Fibroblast of skin of scalp (primary cell): ENCODE measurements around the gene TMEM204. TPM values are rescaled to one million over a fixed set of nuclear protein-coding genes. Genes with fewer than 3 reads are reported as not detected.
A peak's percentile ranks its signal among the peaks of the same experiment; 100 is the strongest.

Experiments
- DNase-seq: peaks from one replicate; pipeline ENCODE4 v3.0.0-alpha.2; 2013
- polyA plus RNA-seq, 2 experiments: library from polyadenylated mRNA; unstranded; fragments of 120-200 nt; gene quantifications; one replicate each; pipeline ENCODE4 v1.2.1, GENCODE V29; 2013; ENCODE audit not compliant: insufficient read length in 2 of 2

Gene TMEM204
- 6.8 TPM for polyA plus RNA-seq (2013, experiment 1 of 2; ENCODE audit: insufficient read length)
- 6.5 TPM for polyA plus RNA-seq (2013, experiment 2 of 2; ENCODE audit: insufficient read length)

GRCh38 chr16:1533443-1533951 lies at the start of gene TMEM204:
Gene TMEM204 (plus strand): TSS chr16:1533666. CDS start chr16:1534276, 610 bp downstream.
- DNase-seq = peak; percentile 80

- DNase-seq = no peak
Observed at GRCh38 chr16:1485847-1486496, 47.5 kb upstream of the TMEM204 start.

- no peak for DNase-seq
Observed at GRCh38 chr16:1486551-1487390, 46.7 kb upstream of the TMEM204 start.

GRCh38 chr16:1487395-1488053 lies 45.9 kb upstream of the TMEM204 start:
- no peak for DNase-seq

GRCh38 chr16:1488054-1488601 lies 45.3 kb upstream of the TMEM204 start:
- no peak for DNase-seq

GRCh38 chr16:1488619-1489018 lies 44.8 kb upstream of the TMEM204 start, which contains the start of gene PTX4:
Gene PTX4 (minus strand): TSS chr16:1488944. CDS start chr16:1488909, 35 bp downstream.
- DNase-seq = no peak

- no peak for DNase-seq
Observed at GRCh38 chr16:1489077-1489476, 44.4 kb upstream of the TMEM204 start.

- no peak for DNase-seq
Observed at GRCh38 chr16:1491327-1491726, 42.1 kb upstream of the TMEM204 start.

- no peak for DNase-seq
Observed at GRCh38 chr16:1492082-1492922, 41.2 kb upstream of the TMEM204 start.

GRCh38 chr16:1492923-1493745 lies 40.3 kb upstream of the TMEM204 start, which contains the start of gene TELO2:
Gene TELO2 (plus strand): TSS chr16:1493360. CDS start chr16:1494282, 922 bp downstream.
- DNase-seq = peak; percentile 79

GRCh38 chr16:1493746-1494094 lies 39.7 kb upstream of the TMEM204 start:
- DNase-seq = no peak

- peak; percentile 62 for DNase-seq
Observed at GRCh38 chr16:1494129-1494640, 39.3 kb upstream of the TMEM204 start.

GRCh38 chr16:1494711-1495110 lies 38.8 kb upstream of the TMEM204 start:
- no peak for DNase-seq

- no peak for DNase-seq
Observed at GRCh38 chr16:1495211-1495888, 38.1 kb upstream of the TMEM204 start.

GRCh38 chr16:1495889-1496262 lies 37.6 kb upstream of the TMEM204 start:
- no peak for DNase-seq

- no peak for DNase-seq
Observed at GRCh38 chr16:1496464-1496863, 37.0 kb upstream of the TMEM204 start.

GRCh38 chr16:1497014-1497598 lies 36.4 kb upstream of the TMEM204 start:
- DNase-seq = no peak

- DNase-seq = no peak
Observed at GRCh38 chr16:1498899-1499676, 34.4 kb upstream of the TMEM204 start.
